Transverse colon (tissue), 4 donors: ENCODE measurements around the gene MED12L.

Experiments
- EP300 ChIP-seq: sonication (generic); formaldehyde crosslinking; IDR thresholded peaks from one replicate; pipeline ENCODE4 v1.6.1; 2017; ENCODE audit warnings: antibody characterized with exemption, low read depth
- POLR2A ChIP-seq: fragments of 450-650 bp; IDR thresholded peaks from one replicate; pipeline ENCODE4 v1.6.1; 2016; ENCODE audit warnings: antibody characterized with exemption, mild to moderate bottlenecking, moderate library complexity
- POLR2AphosphoS5 ChIP-seq, 3 donors: sonication (generic); formaldehyde crosslinking; IDR thresholded peaks; one replicate each; pipeline ENCODE4 v1.6.1; 2016; ENCODE audit warnings: antibody characterized with exemption in 3 of 3
- TF ChIP-seq, protein P1 (sequence below), 5 experiments: fragments of 200-600 bp in 3 of 5; fragments of 450-650 bp in 2 of 5; sonication (generic) in 3 of 5; IDR thresholded peaks; 1 replicate in 2 of 5; 2 replicates in 3 of 5; pipeline ENCODE4 v1.5.1; 2016 to 2017; ENCODE audit warnings: antibody characterized with exemption in 5 of 5, inconsistent platforms in 3 of 5, mild to moderate bottlenecking in 2 of 5, moderate library complexity in 1 of 5

DNA sequence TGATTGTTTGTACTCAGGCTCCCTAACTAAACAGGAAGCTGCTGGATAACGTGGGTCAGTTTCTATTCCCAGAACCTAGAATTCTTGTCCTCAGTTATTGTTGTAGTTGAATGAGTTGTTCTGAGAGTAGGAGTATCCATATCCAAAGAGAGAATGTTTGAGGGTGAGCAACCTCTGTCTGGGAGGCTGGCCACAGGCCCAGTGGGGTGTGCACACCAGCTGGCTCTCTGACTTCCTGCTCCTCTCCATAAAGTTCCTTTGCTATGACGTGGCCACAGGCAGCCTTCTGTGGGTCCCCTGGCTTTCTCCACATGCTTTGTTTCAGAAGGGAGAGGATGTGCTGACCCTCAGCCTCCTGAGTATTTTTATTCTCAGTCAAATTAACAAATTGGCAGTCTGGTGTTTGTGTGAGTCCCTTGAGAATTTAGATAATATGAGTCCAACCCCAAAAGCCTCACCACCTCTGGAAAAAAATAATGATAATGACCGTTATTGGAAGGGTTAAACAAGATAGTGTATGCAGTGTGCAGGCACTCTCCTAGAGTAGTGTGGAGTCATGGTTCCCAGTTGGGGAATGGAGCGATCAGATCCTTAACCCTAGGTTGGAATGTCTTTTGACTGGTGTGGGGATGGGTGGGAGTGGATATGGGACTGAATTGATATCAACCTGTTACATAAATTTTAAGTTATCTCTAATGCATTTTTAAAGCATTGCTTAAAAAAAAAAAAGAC is 47.6 kb upstream of the MED12L start:
- TF ChIP-seq POLR2AphosphoS5 (IDR thresholded peaks at IDR 0.05) (no peak), POLR2A (no peak), EP300 (no peak)
- TF ChIP-seq, protein P1, sequence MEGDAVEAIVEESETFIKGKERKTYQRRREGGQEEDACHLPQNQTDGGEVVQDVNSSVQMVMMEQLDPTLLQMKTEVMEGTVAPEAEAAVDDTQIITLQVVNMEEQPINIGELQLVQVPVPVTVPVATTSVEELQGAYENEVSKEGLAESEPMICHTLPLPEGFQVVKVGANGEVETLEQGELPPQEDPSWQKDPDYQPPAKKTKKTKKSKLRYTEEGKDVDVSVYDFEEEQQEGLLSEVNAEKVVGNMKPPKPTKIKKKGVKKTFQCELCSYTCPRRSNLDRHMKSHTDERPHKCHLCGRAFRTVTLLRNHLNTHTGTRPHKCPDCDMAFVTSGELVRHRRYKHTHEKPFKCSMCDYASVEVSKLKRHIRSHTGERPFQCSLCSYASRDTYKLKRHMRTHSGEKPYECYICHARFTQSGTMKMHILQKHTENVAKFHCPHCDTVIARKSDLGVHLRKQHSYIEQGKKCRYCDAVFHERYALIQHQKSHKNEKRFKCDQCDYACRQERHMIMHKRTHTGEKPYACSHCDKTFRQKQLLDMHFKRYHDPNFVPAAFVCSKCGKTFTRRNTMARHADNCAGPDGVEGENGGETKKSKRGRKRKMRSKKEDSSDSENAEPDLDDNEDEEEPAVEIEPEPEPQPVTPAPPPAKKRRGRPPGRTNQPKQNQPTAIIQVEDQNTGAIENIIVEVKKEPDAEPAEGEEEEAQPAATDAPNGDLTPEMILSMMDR (IDR thresholded peaks at IDR 0.05), result no peak
